ENCODE results near the gene ACTR6.

The ACTR6 gene

DNA sequence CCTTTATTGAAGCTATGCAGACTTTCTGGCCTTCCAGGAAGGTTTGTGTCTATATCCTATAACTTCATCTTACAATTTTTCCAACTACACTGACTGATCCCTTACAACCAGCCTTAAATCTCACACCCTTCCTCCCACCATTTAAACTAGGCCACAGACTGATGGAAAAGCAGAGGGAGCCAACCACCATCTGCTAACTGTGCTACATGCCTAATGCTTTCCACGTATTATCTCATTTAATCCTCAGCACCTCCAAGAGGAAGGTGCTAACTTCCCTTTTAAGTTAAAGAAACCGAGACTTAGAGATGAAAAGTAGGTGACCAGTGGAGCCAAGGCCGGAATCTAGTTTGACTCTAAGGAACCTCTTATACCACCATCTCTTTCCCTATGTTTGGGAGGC, 35.3 kb upstream of the ACTR6 start:
- intact Hi-C loops (cut with DNase I; ENCODE audit: low total_unique reads): no loop called here
- Histone ChIP-seq H3K4me1 (peaks cover 0 to 12% (median 10%) of the 10 kb centered on the region in 4 donors), H3K36me3 (peaks cover 0 to 9% (median 0%) of the 10 kb centered on the region in 3 donors), H3K27me3 (no peaks in the 10 kb centered on the region), H3K27ac (no peak overlapping the region), H3K9me3 (no peaks in the 10 kb centered on the region), H3K4me3 (no peak overlapping the region)
- no peak for DNase-seq
- TF ChIP-seq, protein P1, sequence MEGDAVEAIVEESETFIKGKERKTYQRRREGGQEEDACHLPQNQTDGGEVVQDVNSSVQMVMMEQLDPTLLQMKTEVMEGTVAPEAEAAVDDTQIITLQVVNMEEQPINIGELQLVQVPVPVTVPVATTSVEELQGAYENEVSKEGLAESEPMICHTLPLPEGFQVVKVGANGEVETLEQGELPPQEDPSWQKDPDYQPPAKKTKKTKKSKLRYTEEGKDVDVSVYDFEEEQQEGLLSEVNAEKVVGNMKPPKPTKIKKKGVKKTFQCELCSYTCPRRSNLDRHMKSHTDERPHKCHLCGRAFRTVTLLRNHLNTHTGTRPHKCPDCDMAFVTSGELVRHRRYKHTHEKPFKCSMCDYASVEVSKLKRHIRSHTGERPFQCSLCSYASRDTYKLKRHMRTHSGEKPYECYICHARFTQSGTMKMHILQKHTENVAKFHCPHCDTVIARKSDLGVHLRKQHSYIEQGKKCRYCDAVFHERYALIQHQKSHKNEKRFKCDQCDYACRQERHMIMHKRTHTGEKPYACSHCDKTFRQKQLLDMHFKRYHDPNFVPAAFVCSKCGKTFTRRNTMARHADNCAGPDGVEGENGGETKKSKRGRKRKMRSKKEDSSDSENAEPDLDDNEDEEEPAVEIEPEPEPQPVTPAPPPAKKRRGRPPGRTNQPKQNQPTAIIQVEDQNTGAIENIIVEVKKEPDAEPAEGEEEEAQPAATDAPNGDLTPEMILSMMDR (IDR thresholded peaks at IDR 0.05): no peak

DNA sequence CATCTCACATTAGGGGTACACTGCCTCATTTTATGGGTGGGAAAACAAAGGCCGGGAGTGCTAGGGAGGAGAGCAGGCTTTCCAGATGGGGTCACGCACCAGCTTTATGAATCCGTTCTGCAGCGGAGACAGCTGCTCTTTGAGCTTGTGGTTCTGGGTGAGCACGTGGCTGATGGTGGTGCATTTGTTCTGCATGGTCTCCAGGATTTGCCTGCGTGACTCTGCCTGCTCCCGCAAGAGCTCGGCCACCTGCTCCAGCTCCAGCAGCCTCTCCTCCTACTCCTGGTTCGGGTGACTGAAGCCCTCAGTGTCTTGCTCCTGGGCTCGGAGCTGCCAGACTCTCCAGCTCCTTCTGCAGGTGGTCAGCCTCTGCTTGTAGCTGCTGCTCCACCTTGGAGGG, 34.4 kb upstream of the ACTR6 start:
- Histone ChIP-seq H3K4me3 (no peak overlapping the region), H3K9me3 (no peaks in the 10 kb centered on the region), H3K4me1 (peaks cover 0 to 12% (median 10%) of the 10 kb centered on the region in 4 donors), H3K27ac (no peak overlapping the region), H3K36me3 (peaks cover 0 to 9% (median 0%) of the 10 kb centered on the region in 3 donors), H3K27me3 (no peaks in the 10 kb centered on the region)
- TF ChIP-seq, protein P1 (IDR thresholded peaks at IDR 0.05): no peak
- intact Hi-C loops (cut with DNase I; ENCODE audit: low total_unique reads): no loop called here
- DNase-seq: no peak

DNA sequence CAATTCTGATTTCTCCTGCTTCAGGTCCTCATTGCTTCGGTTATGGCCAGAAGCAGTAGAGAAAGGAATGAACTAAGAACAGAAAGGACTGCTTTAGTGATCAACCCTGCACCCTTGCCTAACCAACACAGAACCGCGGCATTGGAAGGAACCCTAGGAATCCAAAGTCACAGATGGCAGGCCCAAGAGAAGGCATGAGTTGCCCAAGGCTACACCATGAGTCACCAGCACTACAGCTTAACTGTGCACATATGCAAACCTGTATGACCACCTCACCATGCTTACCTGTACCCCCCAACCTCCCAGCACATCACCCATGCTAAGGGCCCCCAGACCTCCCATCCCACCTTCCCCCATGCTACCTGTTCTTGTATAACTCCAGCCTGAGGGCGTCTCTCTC, 32.1 kb upstream of the ACTR6 start:
- TF ChIP-seq, protein P1 (IDR thresholded peaks at IDR 0.05): no peak
- DNase-seq: no peak
- no peak overlapping the region for H3K27ac ChIP-seq
- H3K36me3 ChIP-seq: peaks cover 0 to 19% (median 0%) of the 10 kb centered on the region in 3 donors
- no peak overlapping the region for H3K4me3 ChIP-seq
- H3K27me3 ChIP-seq: no peaks in the 10 kb centered on the region
- H3K9me3 ChIP-seq: no peaks in the 10 kb centered on the region
- intact Hi-C loops (cut with DNase I; ENCODE audit: low total_unique reads): no loop called here
- H3K4me1 ChIP-seq: peaks cover 0 to 10% (median 9%) of the 10 kb centered on the region in 4 donors

DNA sequence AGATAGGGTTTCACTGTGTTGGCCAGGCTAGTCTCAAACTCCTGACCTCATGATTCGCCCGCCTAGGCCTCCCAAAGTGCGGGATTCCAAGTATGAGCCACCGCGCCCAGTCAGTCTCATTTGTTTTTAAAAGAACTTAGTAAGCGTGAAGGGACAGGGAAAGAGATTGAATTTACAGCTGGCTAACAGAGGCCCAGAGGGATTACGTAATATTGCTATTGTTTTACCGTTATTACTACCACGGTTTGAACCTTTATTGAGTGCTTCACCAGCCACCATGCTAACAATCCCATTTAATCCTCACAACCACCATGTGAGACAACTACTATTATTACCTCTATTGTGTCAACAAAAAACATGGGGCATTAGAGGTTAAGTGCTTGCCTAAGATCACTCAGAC, 31.3 kb upstream of the ACTR6 start:
- intact Hi-C loops (cut with DNase I; ENCODE audit: low total_unique reads): no loop called here
- H3K9me3 ChIP-seq: no peaks in the 10 kb centered on the region
- H3K4me1 ChIP-seq: peaks cover 0 to 2% (median 1%) of the 10 kb centered on the region in 4 donors
- TF ChIP-seq, protein P1 (IDR thresholded peaks at IDR 0.05): no peak
- DNase-seq: no peak
- H3K27me3 ChIP-seq: no peaks in the 10 kb centered on the region
- peaks cover 0 to 20% (median 0%) of the 10 kb centered on the region in 3 donors for H3K36me3 ChIP-seq
- no peak overlapping the region for H3K27ac ChIP-seq
- H3K4me3 ChIP-seq: no peak overlapping the region

DNA sequence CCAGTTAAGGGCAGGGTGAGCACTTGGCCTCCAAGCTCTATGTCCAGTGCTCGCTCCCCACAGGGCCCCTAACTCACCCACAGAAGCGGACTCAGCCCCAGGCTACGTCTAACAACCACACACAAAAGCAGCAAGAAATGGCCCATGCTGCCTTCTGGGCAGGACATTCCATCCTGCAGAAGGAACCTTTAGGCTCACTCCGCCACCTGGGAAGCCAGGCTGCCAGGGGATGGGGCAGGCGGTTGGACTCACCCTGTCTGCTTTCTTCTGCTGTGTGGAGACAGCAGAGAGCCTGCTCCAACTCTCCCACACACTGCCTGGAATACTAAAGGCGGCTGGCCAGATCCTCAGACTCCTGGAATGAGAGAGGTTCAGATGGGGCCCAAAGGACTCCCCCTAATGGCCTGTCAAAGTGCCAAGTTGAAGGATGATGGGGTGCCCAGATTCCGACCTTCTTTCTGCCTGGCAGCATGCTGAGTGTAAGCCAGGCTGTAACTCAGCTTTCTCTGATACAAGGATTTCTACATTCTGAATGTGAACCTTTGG, 30.2 kb upstream of the ACTR6 start:
- intact Hi-C loops (cut with DNase I; ENCODE audit: low total_unique reads): no loop called here
- Histone ChIP-seq H3K27ac (no peak overlapping the region), H3K4me1 (no peaks in the 10 kb centered on the region), H3K4me3 (no peak overlapping the region), H3K27me3 (no peaks in the 10 kb centered on the region), H3K36me3 (peaks cover 0 to 20% (median 0%) of the 10 kb centered on the region in 3 donors), H3K9me3 (no peaks in the 10 kb centered on the region)
- TF ChIP-seq, protein P1 (IDR thresholded peaks at IDR 0.05): no peak
- DNase-seq: no peak

DNA sequence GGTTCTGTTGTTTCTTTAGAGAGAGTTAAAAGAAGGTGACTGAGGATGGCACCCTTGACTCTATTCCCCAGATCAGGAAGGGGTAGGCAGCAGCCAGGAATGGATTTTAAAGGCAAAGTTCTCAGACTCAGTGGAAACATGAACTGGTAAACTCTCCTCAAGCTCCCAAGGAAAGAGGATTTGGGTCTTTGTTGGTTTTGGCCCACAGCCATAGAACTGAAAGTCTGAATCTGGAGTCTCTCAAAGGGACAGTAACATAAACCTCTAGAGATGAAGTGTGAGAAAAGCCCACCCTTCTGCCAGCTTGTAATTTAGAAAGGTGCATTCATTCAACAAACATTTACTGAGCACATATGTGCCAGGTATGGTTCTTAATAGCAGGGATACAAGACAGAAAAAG, 29.4 kb upstream of the ACTR6 start:
- no peak for DNase-seq
- H3K36me3 ChIP-seq: peaks cover 0 to 14% (median 0%) of the 10 kb centered on the region in 3 donors
- no peak overlapping the region for H3K27ac ChIP-seq
- no peaks in the 10 kb centered on the region for H3K9me3 ChIP-seq
- H3K27me3 ChIP-seq: no peaks in the 10 kb centered on the region
- intact Hi-C loops (cut with DNase I; ENCODE audit: low total_unique reads): no loop called here
- TF ChIP-seq, protein P1 (IDR thresholded peaks at IDR 0.05): no peak
- no peaks in the 10 kb centered on the region for H3K4me1 ChIP-seq
- no peak overlapping the region for H3K4me3 ChIP-seq

All from tibial artery (tissue), 4 donors.